ENCODE results near the gene BAIAP2. TPM values are rescaled to one million over a fixed set of nuclear protein-coding genes. Genes with fewer than 3 reads are reported as not detected.

The BAIAP2 gene
- polyA plus RNA-seq, 3 donors = 6.9 to 23.7 (median 14.9) TPM

DNA sequence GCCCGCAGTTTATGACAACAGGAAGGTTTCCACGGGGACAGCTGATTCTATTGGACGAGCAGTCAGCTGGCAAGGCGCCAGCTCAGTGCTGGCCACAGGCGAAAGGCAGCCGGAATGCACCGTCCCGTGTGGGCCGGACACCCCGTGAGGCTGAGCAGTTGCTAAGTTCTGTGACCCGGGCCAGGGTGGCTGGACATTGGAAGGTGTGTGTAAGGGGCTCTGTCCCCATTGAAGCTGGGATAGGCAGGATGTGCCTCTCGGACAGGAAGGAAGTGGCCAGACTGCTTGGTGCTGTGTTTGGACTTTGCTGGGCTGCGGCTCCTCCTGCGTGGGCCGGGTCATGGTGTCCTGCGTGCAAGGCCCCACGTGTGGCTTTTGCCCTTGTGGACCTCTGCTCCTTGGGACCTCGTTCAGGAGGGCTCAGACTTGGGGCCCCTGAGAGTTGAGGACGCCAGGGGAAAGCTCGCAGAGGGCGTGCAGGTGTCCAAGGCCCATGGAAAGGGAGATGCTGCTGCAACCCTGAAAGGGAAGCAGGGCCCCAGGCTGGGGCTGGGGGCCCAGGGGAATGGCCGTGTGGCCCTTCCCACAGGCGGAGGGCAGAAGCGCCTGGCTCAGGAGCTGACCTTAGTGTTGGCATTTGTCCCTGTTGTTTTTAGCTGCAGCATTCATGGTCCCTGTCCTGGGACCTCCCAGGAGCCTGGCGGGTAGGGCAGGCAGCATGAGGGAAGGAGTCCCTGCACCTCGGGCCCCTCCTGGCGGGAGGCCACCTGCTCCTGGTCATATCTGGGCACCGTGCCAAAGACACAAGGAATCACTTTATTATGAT, 10.0 kb downstream of the BAIAP2 start:
- no peak overlapping the region for H3K27ac ChIP-seq (ENCODE audit: low read depth, low read length)
- 25 to 59% (median 38%) methylated on average over 28 of the region's 28 CpGs for WGBS, 3 donors

DNA sequence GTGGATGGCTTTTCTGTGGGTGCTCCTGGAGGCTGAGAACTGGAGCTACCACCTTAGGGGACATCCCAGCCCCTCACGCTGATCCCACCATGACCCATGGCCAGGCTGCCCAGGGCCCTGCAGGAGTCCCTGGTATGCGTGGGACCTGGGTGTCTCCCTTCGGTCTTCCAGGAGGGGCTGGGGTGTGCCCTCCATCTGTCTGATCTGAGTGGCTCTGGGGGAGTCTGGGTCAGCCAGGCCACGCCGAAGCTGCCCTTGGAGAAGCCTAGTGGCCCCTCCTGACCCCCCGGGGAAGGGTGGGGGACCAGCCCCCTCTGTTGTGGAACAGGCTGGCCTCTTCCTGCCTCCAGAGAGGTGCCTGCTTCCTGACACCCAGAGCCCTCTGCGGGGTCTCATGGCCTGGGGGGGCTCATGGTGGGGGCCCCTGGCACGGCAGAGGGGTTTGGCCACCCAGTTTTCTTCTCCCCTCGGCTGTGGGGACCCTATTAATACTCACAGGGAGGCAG, 10.7 kb downstream of the BAIAP2 start:
- H3K27ac ChIP-seq (ENCODE audit: low read depth, low read length) = no peak overlapping the region
- 56 to 83% (median 62%) methylated on average over 7 to 9 of the region's 9 CpGs for WGBS, 3 donors

DNA sequence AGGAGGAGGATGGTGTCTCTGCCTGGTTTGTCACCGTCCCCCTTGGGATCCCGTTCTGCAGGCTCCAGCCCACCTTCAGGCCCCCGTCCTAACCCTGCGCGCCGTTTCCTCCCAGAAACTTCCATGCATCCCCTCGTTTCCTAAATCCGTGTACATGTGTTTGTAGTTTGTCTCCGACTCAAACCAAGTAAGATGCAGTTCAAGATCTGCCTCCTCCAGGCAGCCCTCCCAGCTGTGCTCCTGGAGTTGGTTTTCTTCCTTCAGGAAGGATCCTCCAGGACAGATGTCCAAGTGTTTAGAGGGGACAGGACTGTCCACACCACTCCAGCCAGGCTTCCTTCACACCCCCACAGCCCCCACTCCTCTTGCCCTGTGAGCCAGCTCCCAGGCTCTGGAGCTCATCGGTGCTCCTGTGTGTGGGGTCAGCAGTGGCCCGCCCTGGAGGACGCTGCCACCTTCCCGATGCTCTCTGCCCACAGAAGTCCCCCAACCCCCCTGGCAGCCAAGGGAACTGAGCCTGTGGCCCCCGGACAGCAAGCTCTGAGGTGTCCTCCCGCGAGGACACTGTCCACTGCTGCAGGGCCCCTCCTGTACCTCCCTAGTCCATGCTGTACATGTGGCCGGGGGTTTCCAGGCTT, 11.3 kb downstream of the BAIAP2 start:
- WGBS, 3 donors = 87 to 89% (median 88%) methylated on average over 16 to 17 of the region's 17 CpGs
- no peak overlapping the region for H3K27ac ChIP-seq (ENCODE audit: low read depth, low read length)

DNA sequence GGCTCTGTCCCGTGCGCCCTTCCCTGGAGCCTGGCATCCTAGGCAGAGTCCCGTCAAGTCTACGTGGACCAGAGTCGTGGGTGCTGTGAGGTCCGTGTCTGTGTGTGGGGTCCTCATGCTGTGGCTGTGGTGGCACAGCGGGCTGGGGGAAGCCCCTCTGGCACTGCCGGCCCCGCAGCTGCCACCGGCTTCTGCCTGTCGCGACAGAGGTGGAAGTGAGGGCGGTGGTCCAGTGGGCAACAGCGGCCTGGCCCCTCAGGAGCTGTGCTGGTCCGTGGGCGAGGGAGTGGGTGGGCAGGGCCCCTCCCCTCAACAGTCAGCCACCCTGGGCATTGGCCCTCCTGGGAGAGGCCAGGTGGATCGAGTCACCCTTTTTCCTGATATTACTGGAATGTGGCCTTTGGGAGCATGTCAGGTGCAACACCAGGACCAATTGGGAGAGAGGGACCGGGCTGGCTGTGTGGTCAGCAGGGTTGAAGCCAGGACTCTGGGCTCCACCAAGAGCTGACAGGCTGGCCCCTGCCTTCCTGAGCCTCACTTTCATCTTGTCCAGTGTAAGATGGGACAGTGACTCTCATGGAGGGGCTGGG, 11.9 kb downstream of the BAIAP2 start:
- H3K27ac ChIP-seq (ENCODE audit: low read depth, low read length) = no peak overlapping the region
- 77 to 83% (median 81%) methylated on average over 18 of the region's 18 CpGs for WGBS, 3 donors

DNA sequence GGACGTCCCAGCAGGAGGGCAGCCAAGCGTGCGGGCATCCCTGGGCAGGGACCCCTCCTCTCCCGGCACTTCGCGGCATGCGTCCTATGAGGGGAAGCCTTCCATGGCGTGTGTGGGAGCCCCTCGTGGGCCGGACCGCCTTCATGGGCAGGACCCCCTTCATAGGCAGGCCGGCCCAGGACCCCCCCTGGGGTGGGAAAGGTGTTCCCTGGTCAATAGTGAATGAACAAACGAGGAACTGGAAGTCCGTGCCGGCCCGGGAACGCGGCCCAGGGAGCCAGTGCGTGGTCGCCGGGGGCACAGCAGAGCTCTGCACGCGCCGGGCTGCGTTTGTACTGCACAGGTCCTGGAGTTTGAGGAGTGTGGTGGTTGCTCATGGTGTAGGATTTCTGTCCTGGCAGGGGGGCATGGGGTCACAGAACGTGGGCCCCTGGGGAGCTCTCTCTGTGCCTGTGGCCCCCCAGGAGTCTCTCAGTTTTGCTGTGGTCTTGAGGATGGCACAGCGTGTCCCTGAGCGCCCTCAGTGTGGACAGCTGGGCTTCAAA, 13.9 kb downstream of the BAIAP2 start:
- no peak overlapping the region for H3K27ac ChIP-seq (ENCODE audit: low read depth, low read length)
- WGBS, 3 donors = 85 to 90% (median 89%) methylated on average over 24 to 28 of the region's 28 CpGs

DNA sequence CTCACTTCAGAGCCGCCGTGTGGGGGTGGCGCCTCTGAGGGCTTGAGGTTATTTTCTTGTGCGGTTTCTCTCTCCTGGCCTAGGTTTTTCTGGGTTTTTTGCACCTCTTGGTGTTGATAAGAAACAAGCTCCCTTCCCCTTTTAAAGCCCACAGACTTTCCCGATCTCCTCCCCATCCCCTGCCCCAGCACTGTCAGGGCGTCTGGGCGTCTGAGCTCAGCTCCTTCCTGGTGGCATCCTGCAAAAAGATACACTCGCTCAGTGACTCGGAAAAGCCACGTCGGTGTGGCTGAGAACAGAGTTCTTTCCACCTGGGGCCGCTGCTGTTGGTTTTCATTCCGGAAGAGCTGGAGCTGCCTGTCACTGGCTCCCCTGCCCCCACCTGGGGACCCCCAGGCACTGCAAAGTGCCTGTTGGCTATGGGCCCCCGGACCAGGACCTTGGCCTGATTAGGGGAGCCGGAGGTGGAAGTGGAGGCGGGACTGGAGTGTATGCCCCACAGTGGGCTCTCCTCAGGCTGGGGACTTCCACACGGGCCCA, 14.5 kb downstream of the BAIAP2 start:
- H3K27ac ChIP-seq (ENCODE audit: low read depth, low read length) = no peak overlapping the region
- WGBS, 3 donors = 45 to 76% (median 56%) methylated on average over 17 of the region's 17 CpGs

DNA sequence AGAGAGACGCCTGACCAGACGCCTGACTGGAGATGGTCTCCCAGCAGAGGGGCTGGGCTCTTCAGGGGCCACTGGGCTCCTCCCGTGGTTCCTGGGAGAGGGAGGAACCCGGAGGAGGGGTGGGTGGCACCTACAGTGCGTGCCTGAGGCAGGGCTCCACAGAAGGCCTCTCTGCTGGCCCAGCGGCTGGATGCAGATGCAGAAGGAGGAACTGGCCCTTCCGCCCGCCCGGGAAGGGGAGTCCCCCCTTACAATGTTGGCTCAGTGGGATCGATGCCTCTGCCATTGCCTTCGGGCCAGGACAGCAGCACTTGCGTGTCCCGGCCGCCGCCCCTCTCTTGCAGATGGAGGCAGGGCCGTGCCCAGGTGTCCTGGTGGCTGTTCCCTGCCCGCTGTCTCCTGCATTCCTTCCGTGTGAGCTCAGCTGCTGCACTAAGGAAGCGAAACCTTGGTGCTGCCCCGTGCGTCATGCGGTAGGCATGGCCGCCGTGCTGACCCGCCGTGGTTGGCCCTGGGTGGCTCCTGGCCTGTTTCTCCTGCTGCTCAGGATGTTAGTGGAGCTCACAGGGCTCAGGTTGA, 15.1 kb downstream of the BAIAP2 start:
- 46 to 67% (median 56%) methylated on average over 24 to 26 of the region's 26 CpGs for WGBS, 3 donors
- peak overlapping the region; percentile 4 for H3K27ac ChIP-seq (ENCODE audit: low read depth, low read length)

DNA sequence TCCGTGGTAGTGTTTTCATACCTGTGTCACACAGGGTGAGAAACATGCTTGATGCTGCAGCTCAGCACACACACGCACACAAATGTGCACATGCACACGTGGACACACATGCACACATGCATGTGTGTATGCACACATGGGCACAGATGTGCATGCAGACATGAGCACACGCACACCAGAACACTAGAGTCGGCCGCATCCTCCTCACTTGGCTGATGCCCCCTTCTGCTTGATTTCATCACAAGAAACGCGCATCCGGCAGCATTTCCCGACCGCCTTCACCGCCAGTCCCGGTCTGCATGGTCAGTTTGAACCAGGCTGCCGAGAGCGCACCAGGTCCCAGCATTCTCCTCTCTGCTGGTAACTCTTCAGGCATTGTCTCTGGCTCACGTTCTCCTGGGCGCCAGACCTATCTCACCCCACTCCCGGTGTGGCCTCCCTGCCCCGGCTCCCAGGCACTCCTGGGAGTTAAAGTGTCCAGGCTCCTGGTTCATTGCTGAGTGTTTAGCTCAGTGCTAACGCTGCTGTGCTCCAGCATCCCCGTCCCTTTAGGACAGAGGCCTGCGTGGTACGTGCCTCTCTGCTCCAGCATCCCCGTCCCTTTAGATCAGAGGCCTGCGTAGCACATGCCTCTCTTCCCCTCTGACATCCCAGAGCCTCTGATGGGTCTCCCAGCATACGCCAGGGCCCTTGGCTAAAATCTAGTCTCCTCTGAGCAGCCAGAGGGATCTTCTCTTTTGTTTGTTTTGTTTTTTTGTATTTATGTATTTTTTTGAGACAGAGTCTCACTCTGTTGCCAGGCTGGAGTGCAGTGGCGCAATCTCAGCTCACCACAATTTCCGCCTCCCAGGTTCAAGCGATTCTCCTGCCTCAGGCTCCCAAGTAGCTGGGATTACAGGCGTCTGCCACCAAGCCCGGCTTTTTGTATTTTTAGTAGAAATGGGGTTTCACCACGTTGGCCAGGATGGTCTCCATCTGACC, 16.0 kb downstream of the BAIAP2 start:
- 82 to 91% (median 83%) methylated on average over 32 of the region's 32 CpGs for WGBS, 3 donors
- H3K27ac ChIP-seq (ENCODE audit: low read depth, low read length) = no peak overlapping the region

DNA sequence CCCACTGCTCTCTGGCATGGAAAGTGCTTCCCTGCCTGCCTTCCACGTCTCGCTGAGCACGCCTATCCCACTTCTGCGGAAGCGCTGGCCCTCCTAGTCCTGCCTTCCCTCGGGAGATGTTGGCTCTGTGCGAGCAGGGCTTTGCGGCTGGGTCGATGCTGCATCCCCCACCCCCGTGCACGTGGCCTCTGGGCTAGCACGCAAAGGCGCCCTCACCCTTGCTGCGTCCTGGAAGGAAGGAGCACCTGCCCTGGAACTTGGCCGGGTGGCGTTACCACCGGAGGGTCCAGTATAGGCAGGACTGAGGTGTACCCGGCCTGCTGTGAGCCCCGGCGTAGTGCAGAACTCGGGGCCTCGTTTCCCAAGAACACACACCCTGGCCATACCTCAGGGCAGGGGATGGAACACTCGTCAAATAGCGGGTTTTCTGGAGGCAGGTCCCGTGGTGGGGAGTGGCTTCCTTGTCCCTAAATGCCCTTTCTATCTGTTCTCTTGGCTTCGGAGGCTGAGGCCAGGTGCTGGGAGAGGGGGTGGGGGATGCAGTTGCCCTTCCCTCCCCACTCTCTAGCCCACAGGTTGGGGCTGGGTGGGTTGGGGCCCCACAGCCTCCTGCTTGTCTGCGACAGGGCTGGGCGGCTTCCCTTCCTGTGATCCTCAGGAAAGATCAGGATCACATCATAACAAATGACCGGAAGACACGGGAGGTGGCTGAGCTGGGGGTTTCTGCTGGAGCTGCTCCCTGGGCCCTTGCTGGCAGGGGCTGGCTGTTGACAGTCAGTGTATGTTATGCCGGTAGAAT, 17.4 kb downstream of the BAIAP2 start:
- WGBS, 3 donors = 68 to 76% (median 68%) methylated on average over 31 of the region's 31 CpGs
- no peak overlapping the region for H3K27ac ChIP-seq (ENCODE audit: low read depth, low read length)

DNA sequence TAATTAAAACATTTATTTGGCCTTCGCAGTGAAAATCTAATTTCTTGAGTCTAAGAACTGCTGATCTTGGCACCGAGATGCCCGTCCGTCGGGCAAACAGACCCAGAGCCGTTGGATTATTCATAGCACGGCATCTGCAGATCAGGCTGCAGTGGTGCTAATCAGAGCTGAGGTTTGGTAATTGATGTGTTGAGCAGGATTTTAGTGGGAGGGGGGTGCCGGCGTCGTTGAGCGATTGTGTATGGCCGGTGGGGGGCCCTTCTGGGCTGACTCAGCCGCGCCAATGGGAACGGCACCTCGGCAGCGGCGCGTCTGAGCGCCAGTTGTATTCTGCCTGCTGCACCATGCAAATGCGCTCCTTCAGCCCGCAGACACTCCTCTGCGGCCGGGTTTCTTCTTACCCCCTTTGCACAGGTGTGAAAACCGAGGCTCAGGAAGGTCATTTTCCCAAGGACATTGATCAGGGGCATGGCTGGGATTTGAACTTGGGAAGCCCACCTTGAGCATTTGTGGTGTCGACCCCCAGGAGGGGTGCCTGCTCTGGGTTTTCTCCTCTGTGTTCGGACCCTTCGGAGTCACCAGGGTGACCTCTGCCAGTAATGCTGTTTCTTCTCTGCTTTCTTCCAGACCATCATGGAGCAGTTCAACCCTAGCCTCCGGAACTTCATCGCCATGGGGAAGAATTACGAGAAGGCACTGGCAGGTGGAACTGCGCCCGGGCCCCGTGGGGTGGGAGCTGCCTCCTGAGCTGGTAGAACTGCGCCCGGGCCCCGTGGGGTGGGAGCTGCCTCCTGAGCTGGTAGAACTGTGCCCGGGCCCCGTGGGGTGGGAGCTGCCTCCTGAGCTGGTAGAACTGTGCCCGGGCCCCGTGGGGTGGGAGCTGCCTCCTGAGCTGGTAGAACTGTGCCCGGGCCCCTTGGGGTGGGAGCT, 18.4 kb downstream of the BAIAP2 start:
- no peak overlapping the region for H3K27ac ChIP-seq (ENCODE audit: low read depth, low read length)
- 83 to 85% (median 84%) methylated on average over 37 to 39 of the region's 42 CpGs for WGBS, 3 donors

DNA sequence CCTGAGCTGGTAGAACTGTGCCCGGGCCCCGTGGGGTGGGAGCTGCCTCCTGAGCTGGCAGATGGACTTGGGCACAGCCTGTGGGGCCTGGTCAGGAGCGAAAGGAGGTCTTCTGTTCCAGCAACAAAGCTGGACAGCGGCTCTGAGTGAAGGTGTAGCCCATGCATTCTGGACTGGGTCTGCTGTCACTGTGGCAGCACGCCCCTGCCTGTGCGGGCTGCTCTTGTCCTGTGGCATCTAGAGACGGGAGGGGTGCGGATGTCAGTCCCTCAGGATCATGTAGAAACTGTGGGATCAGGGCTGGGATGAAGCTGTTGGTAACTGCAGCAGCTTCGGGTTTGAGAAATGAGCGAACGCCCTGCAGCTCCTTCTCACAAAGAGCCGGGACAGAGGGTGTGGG, 19.4 kb downstream of the BAIAP2 start:
- WGBS, 3 donors = 91 to 92% (median 92%) methylated on average over 12 of the region's 12 CpGs
- no peak overlapping the region for H3K27ac ChIP-seq (ENCODE audit: low read depth, low read length)

DNA sequence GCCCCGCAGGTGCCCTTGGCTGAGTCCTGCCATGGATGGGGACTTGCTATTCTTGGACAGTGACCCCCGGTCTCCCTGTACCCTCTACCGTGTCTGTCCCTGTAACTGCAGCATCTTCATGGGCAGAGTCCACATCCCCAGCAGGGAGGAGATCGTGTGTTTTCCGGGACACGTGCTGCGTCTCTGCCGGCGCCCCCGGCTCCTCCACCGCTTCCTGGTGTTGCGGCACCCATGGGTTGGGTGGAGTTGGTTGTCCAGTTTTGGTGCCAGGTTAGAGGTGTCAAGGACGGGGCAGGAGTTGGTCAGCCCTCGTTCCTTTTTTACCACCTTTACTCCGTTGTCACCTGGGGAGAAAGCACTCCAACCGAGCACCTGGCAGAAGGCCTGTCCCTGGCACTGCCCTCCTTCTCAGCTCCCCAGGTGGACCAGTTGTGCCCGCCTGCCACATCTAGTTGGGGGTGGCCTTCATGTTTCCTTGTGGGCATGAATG, 20.0 kb downstream of the BAIAP2 start:
- 91 to 93% (median 93%) methylated on average over 17 of the region's 17 CpGs for WGBS, 3 donors
- H3K27ac ChIP-seq (ENCODE audit: low read depth, low read length) = no peak overlapping the region

DNA sequence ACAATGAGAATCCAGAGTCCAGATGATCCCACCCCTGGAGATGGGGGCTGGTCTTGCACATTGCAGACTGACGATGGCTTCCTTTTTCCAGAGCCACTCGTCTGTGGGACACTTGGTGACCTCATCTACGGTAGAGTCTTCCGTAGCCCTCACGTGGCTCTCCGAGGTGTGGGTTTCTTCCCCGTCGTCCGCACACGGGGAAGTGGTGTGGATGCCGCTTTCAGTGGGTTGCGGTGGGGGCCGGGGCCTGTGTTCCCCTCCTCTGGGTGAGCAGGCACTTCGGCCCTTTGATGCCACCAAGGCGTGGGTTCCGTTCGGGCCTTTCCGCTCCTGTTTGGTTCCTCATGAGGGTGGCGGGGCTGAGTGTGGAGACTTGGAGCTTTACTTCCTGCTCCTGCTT, 21.4 kb downstream of the BAIAP2 start:
- WGBS, 3 donors = 71 to 96% (median 88%) methylated on average over 19 of the region's 19 CpGs
- H3K27ac ChIP-seq (ENCODE audit: low read depth, low read length) = no peak overlapping the region

DNA sequence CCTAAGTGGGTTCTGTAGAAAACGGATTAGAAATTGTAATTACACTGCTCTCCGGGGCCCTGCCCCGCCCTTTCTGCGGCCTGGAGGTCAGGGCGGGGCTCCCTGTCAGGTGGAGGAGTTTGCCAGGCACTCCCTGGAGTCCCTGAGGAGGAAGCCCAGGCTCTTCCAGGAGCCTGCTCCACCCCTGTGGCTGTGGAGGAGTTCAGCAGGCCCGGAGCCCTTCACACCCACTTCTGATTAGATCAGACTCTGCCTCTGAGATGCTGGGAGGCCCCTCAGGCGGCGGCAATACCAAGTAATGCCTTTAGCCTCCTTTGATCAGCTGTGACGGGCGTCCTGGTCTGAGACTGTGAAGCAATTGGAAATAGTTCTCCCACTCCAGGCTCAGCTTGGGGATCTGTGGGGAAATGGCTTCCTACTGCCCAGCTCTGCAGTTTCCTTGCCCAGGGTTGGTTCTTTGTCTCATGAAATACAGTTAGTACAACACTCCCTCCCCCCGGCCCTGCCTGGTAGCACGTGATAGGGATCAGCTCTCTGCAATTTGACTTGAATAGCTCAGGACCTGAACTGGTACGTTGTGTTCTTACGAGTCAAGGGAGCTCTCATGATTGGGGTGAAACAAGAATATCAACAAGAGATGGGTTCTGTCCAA, 22.3 kb downstream of the BAIAP2 start:
- WGBS, 3 donors = 42 to 67% (median 49%) methylated on average over 14 of the region's 14 CpGs
- H3K27ac ChIP-seq (ENCODE audit: low read depth, low read length) = no peak overlapping the region

DNA sequence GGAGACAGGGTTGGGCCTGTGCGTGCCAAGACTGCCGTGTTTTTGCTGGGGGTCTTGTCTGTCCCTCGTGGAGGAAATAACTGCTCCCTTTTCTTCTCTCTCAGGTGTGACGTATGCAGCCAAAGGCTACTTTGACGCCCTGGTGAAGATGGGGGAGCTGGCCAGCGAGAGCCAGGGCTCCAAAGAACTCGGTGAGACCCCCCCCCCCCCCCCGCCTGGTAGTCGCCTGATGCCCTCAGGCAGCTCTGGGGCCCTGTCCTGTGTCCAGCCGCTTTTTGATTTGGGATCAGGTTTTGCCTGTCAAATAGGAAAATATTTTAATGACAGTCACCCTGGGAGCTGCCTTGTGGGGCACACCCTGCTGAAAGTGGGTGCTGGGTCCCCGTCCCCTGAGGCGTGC, 22.8 kb downstream of the BAIAP2 start:
- no peak overlapping the region for H3K27ac ChIP-seq (ENCODE audit: low read depth, low read length)
- 80 to 90% (median 84%) methylated on average over 11 to 12 of the region's 12 CpGs for WGBS, 3 donors
